Measurements from ENCODE around the gene PLP2. TPM values are rescaled to one million over a fixed set of nuclear protein-coding genes. Genes with fewer than 3 reads are reported as not detected.

PLP2 gene
- total RNA-seq, 1 donor from 2014 or later: 3.9 TPM

DNA sequence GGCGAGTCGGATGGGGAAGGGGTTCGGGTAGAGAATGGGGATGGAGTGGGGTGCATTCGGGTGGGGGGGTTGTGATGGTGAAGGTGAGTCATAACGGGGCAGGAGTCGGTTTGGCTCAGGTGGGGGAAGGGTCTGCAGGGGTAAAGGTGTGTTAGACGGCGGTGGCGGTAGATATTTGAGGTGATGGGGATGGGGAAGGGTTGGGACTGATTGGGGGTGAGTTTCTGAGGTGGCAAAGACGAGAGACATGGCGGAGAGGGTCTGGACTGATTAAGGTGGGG, 27.6 kb downstream of the PLP2 start:
- Mint-ChIP-seq H3K27me3 (peaks cover 20% of the 10 kb centered on the region), H3K9me3 (ENCODE audit: low read depth) (peaks cover 20% of the 10 kb centered on the region), H3K4me3 (ENCODE audit: low read depth) (no peak overlapping the region), H3K27ac (no peak overlapping the region), H3K4me1 (ENCODE audit: low read depth) (peaks cover 2% of the 10 kb centered on the region), H3K36me3 (ENCODE audit: insufficient read depth) (no peaks in the 10 kb centered on the region)
- TF ChIP-seq, protein P1, sequence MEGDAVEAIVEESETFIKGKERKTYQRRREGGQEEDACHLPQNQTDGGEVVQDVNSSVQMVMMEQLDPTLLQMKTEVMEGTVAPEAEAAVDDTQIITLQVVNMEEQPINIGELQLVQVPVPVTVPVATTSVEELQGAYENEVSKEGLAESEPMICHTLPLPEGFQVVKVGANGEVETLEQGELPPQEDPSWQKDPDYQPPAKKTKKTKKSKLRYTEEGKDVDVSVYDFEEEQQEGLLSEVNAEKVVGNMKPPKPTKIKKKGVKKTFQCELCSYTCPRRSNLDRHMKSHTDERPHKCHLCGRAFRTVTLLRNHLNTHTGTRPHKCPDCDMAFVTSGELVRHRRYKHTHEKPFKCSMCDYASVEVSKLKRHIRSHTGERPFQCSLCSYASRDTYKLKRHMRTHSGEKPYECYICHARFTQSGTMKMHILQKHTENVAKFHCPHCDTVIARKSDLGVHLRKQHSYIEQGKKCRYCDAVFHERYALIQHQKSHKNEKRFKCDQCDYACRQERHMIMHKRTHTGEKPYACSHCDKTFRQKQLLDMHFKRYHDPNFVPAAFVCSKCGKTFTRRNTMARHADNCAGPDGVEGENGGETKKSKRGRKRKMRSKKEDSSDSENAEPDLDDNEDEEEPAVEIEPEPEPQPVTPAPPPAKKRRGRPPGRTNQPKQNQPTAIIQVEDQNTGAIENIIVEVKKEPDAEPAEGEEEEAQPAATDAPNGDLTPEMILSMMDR (IDR thresholded peaks at IDR 0.05; ENCODE audit: unreplicated experiment): no peak
- no peak for DNase-seq (ENCODE audit: low spot score, unreplicated experiment)

DNA sequence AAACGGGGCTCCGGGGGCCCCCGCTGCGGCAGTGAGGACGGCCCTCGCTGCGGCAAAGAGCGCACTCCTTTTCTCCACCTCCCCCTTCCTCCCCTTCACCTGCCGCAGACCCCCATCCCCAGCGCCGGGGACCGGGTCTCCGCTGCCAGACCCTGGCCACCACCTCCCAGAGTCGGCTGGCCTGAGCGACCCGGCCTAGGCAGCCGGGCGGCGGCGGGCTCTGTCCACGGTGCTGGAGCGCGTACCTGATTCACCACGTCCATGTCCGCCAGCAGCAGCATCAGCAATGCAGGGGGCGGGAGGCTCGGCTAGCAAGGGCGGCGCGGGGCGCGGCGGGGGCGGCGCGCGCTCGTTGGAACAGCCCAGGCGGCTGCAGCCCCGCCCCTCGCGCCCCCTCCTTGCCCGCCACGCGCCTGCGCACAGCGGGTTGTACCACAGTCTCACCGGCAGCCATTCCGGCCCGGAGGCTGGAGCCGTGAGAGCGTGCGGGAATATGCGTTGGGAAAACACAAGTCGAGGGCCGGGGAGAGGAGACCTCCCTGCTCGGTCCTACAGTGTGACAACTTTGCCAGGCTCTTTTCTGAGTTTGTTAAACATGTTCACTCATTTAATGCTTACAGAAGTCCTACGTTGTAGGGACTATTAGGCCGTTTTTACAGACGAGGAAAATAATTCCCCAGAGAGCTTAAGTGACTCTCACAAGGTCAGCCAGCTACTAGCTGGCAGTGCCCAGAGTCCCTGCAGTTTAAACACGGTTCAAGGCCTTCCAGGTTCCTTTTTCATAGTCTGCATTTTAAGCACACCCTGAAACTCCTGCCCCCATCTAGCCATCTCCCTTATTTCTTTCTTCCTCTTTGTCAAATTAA, 28.4 kb downstream of the PLP2 start, which contains the start of gene SYP:
TSS of gene SYP (minus strand) at position 288 of the 866 bp plus-strand sequence. CDS start at position 281, 7 bp downstream.
- peaks cover 20% of the 10 kb centered on the region for H3K27me3 Mint-ChIP-seq
- H3K9me3 Mint-ChIP-seq (ENCODE audit: low read depth): peaks cover 20% of the 10 kb centered on the region
- H3K27ac Mint-ChIP-seq: no peak within 1 kb of the TSS
- peak within 1 kb of the TSS; percentile 29 for H3K4me3 Mint-ChIP-seq (ENCODE audit: low read depth)
- DNase-seq (ENCODE audit: low spot score, unreplicated experiment): peak; percentile 83
- TF ChIP-seq, protein P1 (IDR thresholded peaks at IDR 0.05; ENCODE audit: unreplicated experiment): no peak
- no peaks in the 10 kb centered on the region for H3K36me3 Mint-ChIP-seq (ENCODE audit: insufficient read depth)
- peaks cover 2% of the 10 kb centered on the region for H3K4me1 Mint-ChIP-seq (ENCODE audit: low read depth)

DNA sequence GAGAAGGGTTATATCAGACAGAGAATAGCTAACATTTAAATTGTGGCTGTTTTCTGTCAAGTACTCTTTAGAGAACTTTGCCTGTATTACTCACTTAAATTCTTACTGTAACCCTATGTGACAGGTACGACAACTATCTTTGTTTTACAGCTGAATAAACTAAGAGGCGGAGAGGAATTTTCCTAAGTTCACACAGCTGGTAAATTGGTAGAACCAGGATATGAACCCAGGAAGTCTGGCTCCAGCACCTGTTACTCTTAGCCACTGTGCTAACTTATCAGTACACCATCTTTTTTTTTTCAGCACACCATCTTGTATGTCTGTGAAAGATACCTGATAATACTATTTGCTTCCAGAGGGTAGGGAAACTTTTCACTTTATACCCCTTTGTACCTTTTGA, 30.3 kb downstream of the PLP2 start:
- DNase-seq (ENCODE audit: low spot score, unreplicated experiment): no peak
- TF ChIP-seq, protein P1 (IDR thresholded peaks at IDR 0.05; ENCODE audit: unreplicated experiment): no peak
- Mint-ChIP-seq H3K36me3 (ENCODE audit: insufficient read depth) (no peaks in the 10 kb centered on the region), H3K9me3 (ENCODE audit: low read depth) (peaks cover 14% of the 10 kb centered on the region), H3K4me3 (ENCODE audit: low read depth) (no peak overlapping the region), H3K4me1 (ENCODE audit: low read depth) (no peaks in the 10 kb centered on the region), H3K27me3 (peaks cover 20% of the 10 kb centered on the region), H3K27ac (no peak overlapping the region)

DNA sequence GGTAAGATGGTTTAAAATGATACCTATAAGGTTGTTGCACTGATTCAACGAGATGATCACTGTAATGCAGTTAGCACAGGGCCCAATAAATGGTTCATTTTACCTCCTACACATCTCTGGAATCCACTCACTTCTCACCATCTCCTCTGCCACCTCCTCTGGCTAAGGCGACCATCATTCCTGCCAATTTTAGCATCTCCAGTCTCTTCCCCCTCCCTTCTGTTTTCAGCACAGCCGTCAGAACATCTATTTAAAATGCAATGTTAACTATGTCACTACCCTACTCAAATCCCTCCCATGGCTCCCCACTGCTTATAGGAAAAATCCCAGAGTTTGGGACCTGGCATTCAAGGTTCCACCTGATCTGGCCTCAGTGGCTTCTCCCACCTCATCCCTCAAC, 31.8 kb downstream of the PLP2 start:
- TF ChIP-seq, protein P1 (IDR thresholded peaks at IDR 0.05; ENCODE audit: unreplicated experiment): no peak
- H3K27me3 Mint-ChIP-seq: peaks cover 7% of the 10 kb centered on the region
- no peaks in the 10 kb centered on the region for H3K36me3 Mint-ChIP-seq (ENCODE audit: insufficient read depth)
- no peak overlapping the region for H3K4me3 Mint-ChIP-seq (ENCODE audit: low read depth)
- H3K4me1 Mint-ChIP-seq (ENCODE audit: low read depth): no peaks in the 10 kb centered on the region
- H3K27ac Mint-ChIP-seq: no peak overlapping the region
- peaks cover 7% of the 10 kb centered on the region for H3K9me3 Mint-ChIP-seq (ENCODE audit: low read depth)
- DNase-seq (ENCODE audit: low spot score, unreplicated experiment): no peak

DNA sequence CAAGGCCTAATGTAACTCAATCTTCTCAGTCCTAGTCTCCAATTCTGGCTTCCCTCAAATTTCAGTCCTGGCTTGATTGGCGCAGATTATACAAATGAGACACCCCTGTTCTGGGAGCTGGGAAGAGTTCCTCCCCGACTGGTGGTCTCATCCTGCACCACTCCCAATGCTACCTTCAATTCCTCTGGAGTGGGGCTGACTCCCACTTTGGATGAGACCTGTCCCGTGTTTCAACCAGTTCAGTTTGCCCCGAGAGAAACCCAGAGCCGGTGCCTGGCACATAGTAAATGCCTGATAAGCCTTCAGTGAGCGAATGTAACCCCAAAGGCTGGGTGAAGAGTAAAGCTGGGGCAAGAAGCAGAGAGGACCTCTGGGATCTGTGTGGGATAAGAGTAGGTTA, 32.3 kb downstream of the PLP2 start:
- TF ChIP-seq, protein P1 (IDR thresholded peaks at IDR 0.05; ENCODE audit: unreplicated experiment): no peak
- no peak for DNase-seq (ENCODE audit: low spot score, unreplicated experiment)
- Mint-ChIP-seq H3K4me3 (ENCODE audit: low read depth) (no peak overlapping the region), H3K27ac (no peak overlapping the region), H3K27me3 (peaks cover 3% of the 10 kb centered on the region), H3K4me1 (ENCODE audit: low read depth) (no peaks in the 10 kb centered on the region), H3K9me3 (ENCODE audit: low read depth) (peaks cover 7% of the 10 kb centered on the region), H3K36me3 (ENCODE audit: insufficient read depth) (no peaks in the 10 kb centered on the region)

All from progenitor cell of endocrine pancreas (in vitro differentiated cells).